RWPE1 (cell line): ENCODE results near the gene TLE4.

Source experiments
- CTCF ChIA-PET: fragments of 350-600 bp; sonication (Branson Sonifier 250); formaldehyde crosslinking; extraction: SDS; loops from one replicate; lab custom pipeline; 2021; lab: Yijun Ruan, JAX
- POLR2A ChIA-PET: fragments of 400-600 bp; formaldehyde crosslinking; extraction: SDS; loops from one replicate; lab custom pipeline; 2020; ENCODE audit warnings: antibody characterized with exemption; ENCODE audit not compliant: low non-redundant PET; lab: Yijun Ruan, JAX
- DNase-seq: peaks from one replicate; pipeline ENCODE4 v3.0.0; 2012; ENCODE audit warnings: low spot score
- H3K27ac ChIP-seq: fragments of 450-650 bp; 2 replicates; pipeline ENCODE4 v1.5.1; 2017
- CTCF ChIP-seq: fragments of 450-650 bp; conservative IDR thresholded peaks from 2 replicates; pipeline ENCODE4 v1.5.1; 2017; ENCODE audit warnings: low read depth, mild to moderate bottlenecking

TLE4 gene

GRCh38 chr9:79616971-79617370 lies 45.2 kb downstream of the TLE4 start:
- no peak overlapping the region for H3K27ac ChIP-seq
- no peak for TF ChIP-seq CTCF
- no peak for DNase-seq
- ChIA-PET POLR2A (interaction anchor here (0.5 kb wide), 1 partner anchor 11 kb away, joined by 3 read pairs; no protein-coding TSS in a partner anchor), CTCF (interaction anchor here (0.6 kb wide), 3 partner anchors 41 to 1266 kb away, joined by 3 to 9 read pairs (median 4); no protein-coding TSS in a partner anchor)

GRCh38 chr9:79617395-79617794 lies 45.6 kb downstream of the TLE4 start:
- DNase-seq = no peak
- ChIA-PET CTCF (interaction anchor here (0.6 to 0.8 kb wide), 2 partner anchors 138 to 1920 kb away, joined by 3 to 4 read pairs; no protein-coding TSS in a partner anchor), POLR2A (interaction anchor here (0.5 kb wide), 1 partner anchor 11 kb away, joined by 3 read pairs; no protein-coding TSS in a partner anchor)
- TF ChIP-seq CTCF = no peak
- H3K27ac ChIP-seq = no peak overlapping the region

- H3K27ac ChIP-seq = no peak overlapping the region
- CTCF ChIA-PET = interaction anchor here (0.7 kb wide), 1 partner anchor 20 kb away, joined by 3 read pairs; no protein-coding TSS in a partner anchor
- DNase-seq = no peak
- POLR2A ChIA-PET = no interaction called here
- no peak for TF ChIP-seq CTCF
These were observed 48.2 kb downstream of the TLE4 start for GRCh38 chr9:79619930-79620329.

- H3K27ac ChIP-seq = no peak overlapping the region
- TF ChIP-seq CTCF = no peak
- no peak for DNase-seq
- CTCF ChIA-PET = no interaction called here
- POLR2A ChIA-PET = no interaction called here
These were observed 50.3 kb downstream of the TLE4 start for GRCh38 chr9:79621916-79622575.

- TF ChIP-seq CTCF = no peak
- no peak overlapping the region for H3K27ac ChIP-seq
- DNase-seq = peak; percentile 82
- CTCF ChIA-PET = interaction anchor here (0.6 to 1.0 kb wide), 2 partner anchors 114 to 466 kb away, joined by 3 to 4 read pairs; no protein-coding TSS in a partner anchor
- POLR2A ChIA-PET = interaction anchor here (0.6 kb wide), 1 partner anchor 53 kb away, joined by 5 read pairs; the partner anchor contains the start of gene TLE4
These were observed 52.3 kb downstream of the TLE4 start for GRCh38 chr9:79623799-79624721.

GRCh38 chr9:79629721-79630120 lies 58.0 kb downstream of the TLE4 start:
- no peak for TF ChIP-seq CTCF
- POLR2A ChIA-PET = no interaction called here
- CTCF ChIA-PET = no interaction called here

More at GRCh38 chr9:79629721-79630120, 58.0 kb downstream of the TLE4 start:
- H3K27ac ChIP-seq = no peak overlapping the region
- DNase-seq = no peak
